ENCODE results near the gene SLC2A13.
"Not testable (repeated sequence)": the region's sequence is repeated elsewhere in the genome, so short reads cannot be mapped to it uniquely, and the experiment has no call there.

The SLC2A13 gene

GRCh38 chr12:39920222-39920621 is 185.7 kb downstream of the SLC2A13 start:
- DNase-seq = no peak

- no peak for DNase-seq
Observed at GRCh38 chr12:39919790-39920189, 186.1 kb downstream of the SLC2A13 start.

- DNase-seq = no peak
Observed at GRCh38 chr12:39915249-39915648, 190.6 kb downstream of the SLC2A13 start.

GRCh38 chr12:39912211-39912980 is 193.5 kb downstream of the SLC2A13 start:
- no peak for DNase-seq

- no peak for DNase-seq
Observed at GRCh38 chr12:39906237-39906636, 199.6 kb downstream of the SLC2A13 start.

- no peak for DNase-seq
Observed at GRCh38 chr12:39905152-39905551, 200.7 kb downstream of the SLC2A13 start.

GRCh38 chr12:39902821-39903220 is 203.1 kb downstream of the SLC2A13 start:
- no peak for DNase-seq

GRCh38 chr12:39897315-39897714 is 208.6 kb downstream of the SLC2A13 start:
- DNase-seq = no peak

GRCh38 chr12:39893388-39893787 is 212.5 kb downstream of the SLC2A13 start:
- DNase-seq = not testable (repeated sequence)

- DNase-seq = no peak
Observed at GRCh38 chr12:39892146-39892545, 213.7 kb downstream of the SLC2A13 start.

GRCh38 chr12:39887856-39888255 is 218.0 kb downstream of the SLC2A13 start:
- no peak for DNase-seq

GRCh38 chr12:39886106-39886505 is 219.8 kb downstream of the SLC2A13 start:
- no peak for DNase-seq

- DNase-seq = no peak
Observed at GRCh38 chr12:39884616-39885125, 221.2 kb downstream of the SLC2A13 start.

GRCh38 chr12:39883411-39883810 is 222.5 kb downstream of the SLC2A13 start:
- DNase-seq = no peak

GRCh38 chr12:39878753-39879152 is 227.1 kb downstream of the SLC2A13 start:
- DNase-seq = no peak

- no peak for DNase-seq
Observed at GRCh38 chr12:39875721-39876120, 230.2 kb downstream of the SLC2A13 start.

GRCh38 chr12:39874785-39875184 is 231.1 kb downstream of the SLC2A13 start:
- DNase-seq = no peak

- DNase-seq = no peak
Observed at GRCh38 chr12:39873065-39873464, 232.8 kb downstream of the SLC2A13 start.

- DNase-seq = no peak
Observed at GRCh38 chr12:39872425-39872824, 233.5 kb downstream of the SLC2A13 start.

GRCh38 chr12:39868328-39868725 is 237.6 kb downstream of the SLC2A13 start:
- no peak for DNase-seq

GRCh38 chr12:39867631-39868327 is 238.1 kb downstream of the SLC2A13 start:
- DNase-seq = no peak

GRCh38 chr12:39866135-39866534 is 239.7 kb downstream of the SLC2A13 start:
- DNase-seq = no peak

- no peak for DNase-seq
Observed at GRCh38 chr12:39860695-39861094, 245.2 kb downstream of the SLC2A13 start.

GRCh38 chr12:39853003-39853402 is 252.9 kb downstream of the SLC2A13 start:
- DNase-seq = no peak

All from NCI-H2107 (cell line).